VCaP (cell line): ENCODE measurements around the gene MBOAT1.
"Not testable (repeated sequence)": the region's sequence is repeated elsewhere in the genome, so short reads cannot be mapped to it uniquely, and the experiment has no call there.

Source experiments
- H3K27ac ChIP-seq: fragments of 450-650 bp; 2 replicates; pipeline ENCODE4 v1.5.1; 2017
- TF ChIP-seq, protein P1 (sequence below): fragments of 450-650 bp; conservative IDR thresholded peaks from 2 replicates; pipeline ENCODE4 v1.5.1; 2017; ENCODE audit warnings: mild to moderate bottlenecking, moderate library complexity

MBOAT1 gene

DNA sequence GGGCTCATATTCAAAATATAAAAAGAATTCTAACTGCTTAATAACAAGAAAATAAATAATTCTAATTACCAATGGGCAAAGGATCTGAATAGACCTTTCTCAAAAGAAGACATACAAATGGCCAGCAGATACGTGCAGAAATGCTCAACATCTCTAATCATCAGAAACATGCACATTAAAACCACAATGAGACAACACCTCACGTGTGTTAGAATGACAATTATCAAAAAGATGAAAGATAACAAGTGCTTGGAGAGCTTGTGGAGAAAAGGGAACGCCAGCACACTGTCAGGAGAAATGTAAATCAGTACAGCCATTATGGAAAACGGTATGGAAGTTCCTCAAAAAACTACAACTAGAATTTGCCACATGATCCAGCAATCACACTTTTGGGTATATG lies 53.6 kb downstream of the MBOAT1 start:
- TF ChIP-seq, protein P1, sequence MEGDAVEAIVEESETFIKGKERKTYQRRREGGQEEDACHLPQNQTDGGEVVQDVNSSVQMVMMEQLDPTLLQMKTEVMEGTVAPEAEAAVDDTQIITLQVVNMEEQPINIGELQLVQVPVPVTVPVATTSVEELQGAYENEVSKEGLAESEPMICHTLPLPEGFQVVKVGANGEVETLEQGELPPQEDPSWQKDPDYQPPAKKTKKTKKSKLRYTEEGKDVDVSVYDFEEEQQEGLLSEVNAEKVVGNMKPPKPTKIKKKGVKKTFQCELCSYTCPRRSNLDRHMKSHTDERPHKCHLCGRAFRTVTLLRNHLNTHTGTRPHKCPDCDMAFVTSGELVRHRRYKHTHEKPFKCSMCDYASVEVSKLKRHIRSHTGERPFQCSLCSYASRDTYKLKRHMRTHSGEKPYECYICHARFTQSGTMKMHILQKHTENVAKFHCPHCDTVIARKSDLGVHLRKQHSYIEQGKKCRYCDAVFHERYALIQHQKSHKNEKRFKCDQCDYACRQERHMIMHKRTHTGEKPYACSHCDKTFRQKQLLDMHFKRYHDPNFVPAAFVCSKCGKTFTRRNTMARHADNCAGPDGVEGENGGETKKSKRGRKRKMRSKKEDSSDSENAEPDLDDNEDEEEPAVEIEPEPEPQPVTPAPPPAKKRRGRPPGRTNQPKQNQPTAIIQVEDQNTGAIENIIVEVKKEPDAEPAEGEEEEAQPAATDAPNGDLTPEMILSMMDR = no peak
- H3K27ac ChIP-seq = no peak overlapping the region

- TF ChIP-seq, protein P1 = no peak
- no peak overlapping the region for H3K27ac ChIP-seq
Observed at GRCh38 chr6:20156824-20157223, 55.4 kb downstream of the MBOAT1 start.

DNA sequence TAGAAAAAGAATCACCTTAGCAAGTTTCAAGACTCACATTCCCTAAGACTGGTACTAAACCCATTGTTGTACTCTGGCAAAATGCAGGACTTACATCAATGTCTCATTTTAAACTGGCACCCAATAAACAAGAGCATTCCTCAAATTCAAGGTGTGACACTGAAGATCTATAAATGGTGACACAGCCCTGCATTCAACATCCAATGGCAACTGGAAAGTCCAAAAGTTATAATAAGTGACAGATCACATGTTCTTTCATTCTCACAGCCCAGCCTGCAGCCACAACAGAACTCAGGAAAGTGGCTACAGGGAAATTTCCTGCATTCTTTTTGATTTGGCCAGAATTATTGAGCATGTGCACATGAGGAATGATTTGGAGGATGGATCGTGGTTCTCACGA lies 57.5 kb downstream of the MBOAT1 start:
- H3K27ac ChIP-seq = no peak overlapping the region
- TF ChIP-seq, protein P1 = no peak

- H3K27ac ChIP-seq = no peak overlapping the region
- TF ChIP-seq, protein P1 = no peak
Observed at GRCh38 chr6:20153194-20153593, 59.1 kb downstream of the MBOAT1 start.

- TF ChIP-seq, protein P1 = no peak
- no peak overlapping the region for H3K27ac ChIP-seq
Observed at GRCh38 chr6:20148433-20148832, 63.8 kb downstream of the MBOAT1 start.

- TF ChIP-seq, protein P1 = no peak
- H3K27ac ChIP-seq = no peak overlapping the region
Observed at GRCh38 chr6:20147469-20147868, 64.8 kb downstream of the MBOAT1 start.

DNA sequence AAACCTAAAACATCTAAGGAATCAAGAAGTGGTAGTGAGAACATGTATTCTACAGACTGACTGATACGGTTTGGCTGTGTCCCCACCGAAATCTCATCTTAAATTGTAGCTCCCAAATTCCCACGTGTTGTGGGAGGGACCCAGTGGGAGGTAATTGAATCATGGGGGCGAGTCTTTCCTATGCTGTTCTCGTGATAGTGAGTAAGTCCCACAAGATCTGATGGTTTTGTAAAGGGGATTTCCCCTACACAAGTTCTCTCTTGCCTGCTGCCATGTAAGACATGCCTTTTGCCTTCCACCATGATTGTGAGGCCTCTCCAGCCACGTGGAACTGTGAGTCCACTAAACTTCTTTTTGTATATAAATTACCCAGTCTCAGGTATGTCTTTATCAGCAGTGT lies 65.4 kb downstream of the MBOAT1 start:
- not testable (repeated sequence) for H3K27ac ChIP-seq

DNA sequence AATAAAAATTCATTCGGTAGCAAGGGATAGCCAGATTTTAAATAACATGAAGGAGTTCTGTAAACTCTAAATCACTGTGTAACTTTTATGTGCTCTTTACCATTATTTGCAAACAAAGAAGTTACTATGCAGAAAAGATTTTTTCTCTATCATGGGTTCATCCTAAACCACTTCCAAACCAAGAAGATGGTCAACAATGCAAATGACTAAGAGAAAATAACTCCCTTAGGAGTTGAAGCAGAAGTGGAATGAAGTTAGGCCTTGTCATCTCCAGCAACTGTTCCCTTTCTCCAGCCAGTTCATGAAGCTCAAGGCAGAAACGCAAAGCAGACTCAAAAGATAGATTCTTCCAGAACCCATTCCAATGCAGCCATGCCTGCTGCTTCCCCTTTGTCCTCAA lies 66.0 kb downstream of the MBOAT1 start:
- no peak overlapping the region for H3K27ac ChIP-seq
- TF ChIP-seq, protein P1 = no peak
